DMS153 (cell line): ENCODE results near the gene TUT1.
A peak's percentile ranks its signal among the peaks of the same experiment; 100 is the strongest.

Experiments used
- DNase-seq: peaks from one replicate; lab custom pipeline; 2025; lab: John Stamatoyannopoulos, UW

The TUT1 gene

DNA sequence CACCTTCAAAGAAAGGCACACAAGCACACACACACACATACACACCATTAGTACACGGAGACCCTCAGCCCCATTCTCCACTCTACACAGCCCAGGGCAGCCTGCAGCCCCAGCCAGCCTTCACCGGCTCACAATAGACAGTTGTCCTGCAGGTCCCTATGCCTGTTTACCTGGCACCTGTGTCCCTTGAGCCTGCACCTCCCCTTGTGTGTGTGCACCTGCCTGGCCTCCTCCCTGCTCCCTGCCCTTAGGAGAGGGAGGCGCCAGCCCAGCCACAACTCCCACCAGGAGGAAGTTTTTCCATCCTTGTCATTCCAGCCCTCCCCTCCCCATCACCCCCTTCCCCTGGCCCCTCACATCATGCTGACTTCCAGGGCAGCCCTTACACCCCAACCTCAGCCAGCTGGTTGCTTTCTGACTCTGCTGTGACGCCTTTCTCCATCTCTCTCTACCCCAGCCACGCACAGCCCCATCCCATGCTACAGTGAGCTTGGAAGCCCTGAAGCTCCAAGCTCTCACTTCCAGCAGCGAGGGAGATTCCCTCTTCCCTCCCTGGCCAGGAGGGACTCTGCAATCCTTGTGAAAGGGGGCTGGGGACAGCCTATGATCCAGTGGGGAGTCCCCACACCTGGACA, 49.1 kb downstream of the TUT1 start:
- DNase-seq: peak; percentile 48

GRCh38 chr11:62540804-62541701, 50.3 kb downstream of the TUT1 start:
- no peak for DNase-seq

GRCh38 chr11:62539238-62539925, 51.9 kb downstream of the TUT1 start:
- peak; percentile 24 for DNase-seq

- peak; percentile 39 for DNase-seq
Measured at GRCh38 chr11:62538470-62539237, 52.7 kb downstream of the TUT1 start.

GRCh38 chr11:62536301-62536957, 54.9 kb downstream of the TUT1 start:
- no peak for DNase-seq

DNA sequence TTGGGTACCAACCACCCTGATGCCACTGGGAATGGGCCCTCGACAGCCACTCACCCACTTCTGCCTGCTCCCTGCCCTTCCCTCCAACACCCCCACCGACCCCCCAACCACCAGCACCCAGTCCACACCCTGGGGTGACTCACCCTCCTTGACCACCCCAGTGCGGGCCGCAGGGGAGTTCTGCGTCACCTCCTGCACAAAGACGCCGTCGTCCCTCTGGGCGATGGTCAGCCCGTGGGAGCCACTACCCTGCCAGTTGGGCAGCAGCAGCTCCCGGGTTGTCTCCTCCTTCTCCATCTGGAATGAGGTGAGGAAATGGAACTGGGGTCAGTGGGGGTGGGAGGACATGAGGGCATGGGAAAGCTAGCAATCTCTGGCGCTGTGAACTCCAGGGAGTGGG, 55.5 kb downstream of the TUT1 start:
- DNase-seq: no peak

- no peak for DNase-seq
Measured at GRCh38 chr11:62534779-62535545, 56.4 kb downstream of the TUT1 start.

- no peak for DNase-seq
Measured at GRCh38 chr11:62532096-62532495, 59.2 kb downstream of the TUT1 start.
